NCI-H1436 (cell line): ENCODE data around the gene PCYT1B.
"Not testable (repeated sequence)": the region's sequence is repeated elsewhere in the genome, so short reads cannot be mapped to it uniquely, and the experiment has no call there.

Source experiments
- DNase-seq: peaks from one replicate; lab custom pipeline; 2025; lab: John Stamatoyannopoulos, UW

Gene PCYT1B

GRCh38 chrX:24646006-24646405 lies 1.1 kb downstream of the PCYT1B start:
- DNase-seq: no peak

- DNase-seq: no peak
Measured at GRCh38 chrX:24643116-24643515, 4.0 kb downstream of the PCYT1B start.

- DNase-seq: no peak
Measured at GRCh38 chrX:24629701-24630100, 17.4 kb downstream of the PCYT1B start.

- peak; percentile 37 for DNase-seq
Measured at GRCh38 chrX:24619647-24620046, 27.5 kb downstream of the PCYT1B start.

GRCh38 chrX:24610516-24610915 lies 36.6 kb downstream of the PCYT1B start:
- DNase-seq: no peak

- DNase-seq: no peak
Measured at GRCh38 chrX:24607616-24608015, 39.5 kb downstream of the PCYT1B start.

GRCh38 chrX:24605941-24606340 lies 41.2 kb downstream of the PCYT1B start:
- DNase-seq: not testable (repeated sequence)

GRCh38 chrX:24603191-24603590 lies 44.0 kb downstream of the PCYT1B start:
- DNase-seq: no peak

GRCh38 chrX:24601858-24602257 lies 45.3 kb downstream of the PCYT1B start:
- no peak for DNase-seq

GRCh38 chrX:24594501-24594900 lies 52.6 kb downstream of the PCYT1B start:
- no peak for DNase-seq

GRCh38 chrX:24590111-24590510 lies 57.0 kb downstream of the PCYT1B start:
- DNase-seq: no peak

GRCh38 chrX:24577091-24577490 lies 70.1 kb downstream of the PCYT1B start:
- no peak for DNase-seq

GRCh38 chrX:24575496-24575895 lies 71.7 kb downstream of the PCYT1B start:
- DNase-seq: no peak

GRCh38 chrX:24574743-24575142 lies 72.4 kb downstream of the PCYT1B start:
- DNase-seq: no peak

GRCh38 chrX:24567169-24567568 lies 80.0 kb downstream of the PCYT1B start:
- no peak for DNase-seq

GRCh38 chrX:24566240-24566639 lies 80.9 kb downstream of the PCYT1B start:
- DNase-seq: no peak

- DNase-seq: no peak
Measured at GRCh38 chrX:24563291-24564010, 83.7 kb downstream of the PCYT1B start.

GRCh38 chrX:24561121-24561520 lies 86.0 kb downstream of the PCYT1B start:
- DNase-seq: no peak

GRCh38 chrX:24553011-24553410 lies 94.1 kb downstream of the PCYT1B start:
- DNase-seq: no peak

- no peak for DNase-seq
Measured at GRCh38 chrX:24550166-24550565, 97.0 kb downstream of the PCYT1B start.

- no peak for DNase-seq
Measured at GRCh38 chrX:24547961-24548360, 99.2 kb downstream of the PCYT1B start.

- no peak for DNase-seq
Measured at GRCh38 chrX:24542756-24543155, 104.4 kb downstream of the PCYT1B start.

GRCh38 chrX:24536551-24536950 lies 110.6 kb downstream of the PCYT1B start:
- no peak for DNase-seq

GRCh38 chrX:24528605-24529004 lies 118.5 kb downstream of the PCYT1B start:
- DNase-seq: no peak
